GM10847 (cell line): Measurements from ENCODE around the gene ABCA3.

Experiments used
- POLR2A ChIP-seq: IDR thresholded peaks from 2 replicates; pipeline ENCODE4 v1.6.1; 2011; ENCODE audit not compliant: insufficient read length; ENCODE audit errors: extremely low read depth

Gene ABCA3

DNA sequence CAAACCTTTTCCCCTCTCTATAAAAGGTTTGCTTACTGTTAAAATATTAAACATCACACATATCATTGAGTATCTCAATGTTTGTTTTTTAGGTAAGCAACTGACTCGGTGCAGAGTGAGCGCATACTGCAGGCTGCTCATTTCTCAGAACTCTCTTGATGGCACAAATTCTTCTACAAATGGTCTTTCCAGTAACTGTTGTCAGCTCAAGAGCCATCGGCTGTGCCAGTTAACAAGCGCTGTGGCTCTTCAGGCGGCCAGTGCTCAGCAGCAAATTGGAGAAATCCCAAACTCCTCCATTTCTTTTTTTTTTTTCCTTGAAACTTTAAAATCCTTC, 8.6 kb downstream of the ABCA3 start:
- TF ChIP-seq POLR2A, result no peak

DNA sequence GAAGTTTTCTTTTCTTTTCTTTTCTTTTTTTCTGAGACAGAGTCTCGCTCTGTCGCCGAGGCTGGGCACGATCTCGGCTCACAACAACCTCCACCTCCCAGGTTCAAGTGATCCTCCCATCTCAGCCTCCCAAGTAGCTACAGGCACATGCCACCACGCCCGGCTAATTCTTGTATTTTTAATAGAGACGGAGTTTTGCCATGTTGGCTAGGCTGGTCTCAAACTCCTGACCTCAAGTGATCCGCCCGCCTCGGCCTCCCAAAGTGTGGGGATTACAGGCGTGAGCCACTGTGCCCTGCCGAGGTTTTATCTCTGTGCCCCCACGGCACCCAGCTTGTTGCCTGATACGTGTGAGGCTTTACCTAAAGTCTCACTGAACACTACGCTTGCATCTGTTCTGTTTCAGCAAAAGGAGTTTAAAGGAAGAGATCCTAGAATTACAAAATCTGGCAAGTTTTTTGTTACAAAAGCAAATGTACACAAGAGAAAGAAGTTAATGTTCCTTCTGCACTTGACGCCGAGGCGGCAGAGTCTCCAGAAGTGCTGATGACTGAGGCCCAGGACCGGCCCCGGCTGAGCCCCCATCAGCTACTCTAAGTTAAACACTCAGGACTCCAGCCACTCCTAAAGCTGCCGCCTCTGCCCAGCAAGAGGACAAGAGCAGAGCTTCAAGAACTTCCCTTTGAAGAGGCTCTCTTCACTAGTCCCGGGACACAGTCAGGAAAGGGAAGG, 9.2 kb downstream of the ABCA3 start:
- no peak for TF ChIP-seq POLR2A

GRCh38 chr16:2329532-2329931, 11.0 kb downstream of the ABCA3 start:
- TF ChIP-seq POLR2A, result no peak

- no peak for TF ChIP-seq POLR2A
Measured at GRCh38 chr16:2328428-2328827, 12.1 kb downstream of the ABCA3 start.

- TF ChIP-seq POLR2A, result no peak
Measured at GRCh38 chr16:2326191-2326590, 14.3 kb downstream of the ABCA3 start.

DNA sequence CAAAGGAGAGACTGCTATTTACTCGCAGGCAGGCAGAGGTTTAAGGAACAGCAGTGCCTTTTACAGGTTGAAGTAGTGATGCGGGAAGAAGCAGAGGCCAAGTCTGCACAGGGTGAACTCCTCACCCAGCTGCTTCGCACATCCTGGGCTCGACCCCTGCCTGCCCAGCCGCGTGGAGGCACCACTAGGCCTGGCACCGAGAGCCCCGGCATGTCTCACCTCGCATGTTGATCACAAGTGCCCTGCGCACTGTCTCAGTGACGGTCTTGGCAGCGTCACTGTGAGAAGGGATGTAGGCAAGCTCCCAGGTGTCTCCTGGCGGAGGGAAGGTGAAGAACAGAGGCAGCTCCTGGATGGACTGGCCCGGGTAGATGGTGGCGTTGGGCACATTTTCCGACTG, 14.7 kb downstream of the ABCA3 start:
- no peak for TF ChIP-seq POLR2A

DNA sequence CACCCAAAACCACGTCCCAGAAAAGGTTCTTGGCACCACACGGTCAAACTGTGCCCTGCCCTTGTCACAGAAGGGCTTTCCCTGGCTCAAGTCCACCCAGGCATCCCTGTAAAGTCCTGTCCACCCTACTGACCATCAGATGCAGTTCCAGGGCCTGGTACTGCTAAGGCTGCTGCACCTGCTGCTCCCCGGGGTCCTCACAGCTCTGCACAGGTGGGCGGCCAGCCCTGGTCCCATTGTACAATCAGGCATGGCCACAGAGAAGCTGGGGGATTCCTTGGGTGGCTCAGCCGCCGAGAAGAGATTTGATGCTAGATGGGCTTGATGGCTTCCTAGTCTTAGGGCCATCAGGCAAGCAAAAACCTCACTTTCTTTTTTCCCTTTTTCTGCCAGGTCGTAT, 15.3 kb downstream of the ABCA3 start:
- no peak for TF ChIP-seq POLR2A

DNA sequence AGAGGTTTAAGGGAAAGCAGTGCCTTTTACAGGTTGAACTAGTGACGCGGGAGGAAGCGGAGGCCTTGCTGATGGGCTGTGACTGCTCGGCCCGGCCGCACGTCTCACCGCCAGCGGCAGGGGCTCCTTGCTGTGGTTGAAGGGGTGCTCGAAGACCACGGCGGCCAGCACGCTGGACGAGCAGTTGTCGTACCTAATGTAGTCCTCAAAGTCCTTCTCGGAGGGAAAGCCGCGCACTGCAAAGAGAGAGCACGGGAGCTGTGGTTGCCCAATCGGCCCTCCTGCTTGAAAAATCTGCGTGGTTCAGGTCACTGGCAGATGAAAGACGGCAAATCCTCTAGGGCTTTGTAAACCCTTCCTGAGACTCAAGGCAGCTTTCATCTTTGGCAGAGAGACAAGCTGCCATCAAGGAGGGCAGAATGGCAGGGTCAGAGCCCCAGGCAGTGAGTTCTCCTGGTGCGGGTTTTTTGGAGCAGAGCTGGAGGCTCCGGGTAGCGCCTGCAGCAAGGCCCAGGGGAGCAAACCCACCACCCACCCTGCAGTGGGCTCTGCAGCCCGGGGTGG, 16.1 kb downstream of the ABCA3 start:
- TF ChIP-seq POLR2A, result no peak

DNA sequence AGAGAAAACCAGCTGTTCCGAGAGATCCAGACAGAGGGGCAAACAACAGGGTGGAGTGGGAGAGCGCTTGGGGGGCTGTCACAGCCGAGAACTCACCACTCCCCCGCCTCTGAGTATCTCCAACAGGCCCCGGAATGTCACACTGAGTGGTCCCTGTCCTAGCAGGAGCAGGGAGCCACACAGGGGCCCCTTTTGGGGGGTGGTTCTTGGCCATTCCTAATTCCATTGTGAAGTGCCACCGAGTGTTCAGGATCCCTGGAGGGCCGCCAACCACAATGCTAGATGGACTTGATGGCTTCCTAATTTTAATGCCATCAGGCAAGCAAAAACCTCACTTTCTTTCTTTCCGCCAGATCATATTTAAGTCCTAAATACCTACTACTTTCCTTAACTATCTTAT, 16.8 kb downstream of the ABCA3 start:
- no peak for TF ChIP-seq POLR2A

DNA sequence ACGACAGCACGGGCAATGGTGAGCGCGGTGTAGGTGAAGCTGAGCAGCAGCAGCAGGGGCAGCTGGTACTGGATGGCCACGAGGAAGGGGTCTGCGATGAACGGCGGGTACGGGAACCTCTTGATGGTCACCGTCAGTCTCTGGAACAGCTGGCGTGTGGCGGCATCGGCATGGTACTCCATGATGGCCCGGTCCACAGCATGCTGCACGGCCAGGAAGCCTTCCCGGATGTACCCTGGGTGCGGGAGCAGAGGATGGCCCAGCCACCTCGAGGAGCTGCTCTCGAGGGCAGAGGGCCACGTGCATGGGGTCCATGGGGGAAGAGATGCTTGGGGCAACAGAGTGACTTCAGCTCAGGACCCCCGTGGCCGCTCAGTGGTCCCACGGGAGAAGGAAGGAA, 20.9 kb downstream of the ABCA3 start:
- TF ChIP-seq POLR2A, result no peak

GRCh38 chr16:2317231-2318020, 23.1 kb downstream of the ABCA3 start:
- no peak for TF ChIP-seq POLR2A

- TF ChIP-seq POLR2A, result no peak
Measured at GRCh38 chr16:2308089-2308962, 32.2 kb downstream of the ABCA3 start.

DNA sequence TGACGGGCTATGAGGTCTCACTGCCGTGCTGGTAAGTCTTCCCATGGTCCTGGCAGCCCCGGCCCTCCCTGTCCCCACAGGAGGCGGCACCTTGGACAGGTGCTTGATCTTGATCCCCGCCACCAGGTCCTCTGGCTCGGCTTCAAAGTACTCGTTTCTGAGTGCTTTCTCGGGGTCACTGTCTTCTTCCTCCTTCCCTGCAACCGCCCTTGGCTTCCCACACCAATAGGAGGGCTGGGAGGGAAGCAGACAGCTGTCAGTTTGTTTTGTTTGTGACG, 40.7 kb downstream of the ABCA3 start:
- TF ChIP-seq POLR2A, result no peak

GRCh38 chr16:2299121-2299914, 41.2 kb downstream of the ABCA3 start:
- TF ChIP-seq POLR2A, result no peak

DNA sequence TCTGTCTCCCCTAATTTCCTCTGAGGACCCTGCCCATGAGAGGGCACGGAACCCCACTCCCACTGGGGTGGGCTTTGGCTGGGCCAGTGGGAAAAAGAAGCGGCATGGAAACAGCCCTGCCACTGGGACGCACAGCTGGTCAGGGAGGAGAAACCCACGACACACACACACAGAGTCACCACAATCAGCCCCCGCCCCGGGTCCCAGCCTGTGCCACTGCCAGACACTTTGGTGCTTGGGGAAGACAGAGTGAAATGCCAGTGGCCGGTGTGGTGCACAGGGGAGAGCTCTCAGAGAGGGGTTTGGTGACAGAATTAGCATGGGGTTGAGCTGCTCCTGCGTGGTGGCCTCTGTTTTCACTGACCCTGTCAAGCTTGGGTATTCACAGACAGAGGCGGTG, 41.9 kb downstream of the ABCA3 start:
- TF ChIP-seq POLR2A, result no peak
